OCI-LY1 (cell line): Measurements from ENCODE around the gene ARHGAP28.

Experiments
- EZH2 ChIP-seq: fragments of 200-600 bp; sonication (generic), shearing (Covaris generic); IDR thresholded peaks from 2 replicates; pipeline ENCODE4 v1.8.0; 2017; ENCODE audit warnings: borderline replicate concordance, mixed run types, mild to moderate bottlenecking, antibody characterized with exemption, low read length, moderate library complexity, mixed read lengths
- TF ChIP-seq, protein P1 (sequence below): fragments of 200-600 bp; sonication (generic), shearing (Covaris generic); IDR thresholded peaks from 2 replicates; pipeline ENCODE4 v1.5.1; 2017; ENCODE audit warnings: mild to moderate bottlenecking, antibody characterized with exemption, low read length, moderate library complexity, mixed read lengths

DNA sequence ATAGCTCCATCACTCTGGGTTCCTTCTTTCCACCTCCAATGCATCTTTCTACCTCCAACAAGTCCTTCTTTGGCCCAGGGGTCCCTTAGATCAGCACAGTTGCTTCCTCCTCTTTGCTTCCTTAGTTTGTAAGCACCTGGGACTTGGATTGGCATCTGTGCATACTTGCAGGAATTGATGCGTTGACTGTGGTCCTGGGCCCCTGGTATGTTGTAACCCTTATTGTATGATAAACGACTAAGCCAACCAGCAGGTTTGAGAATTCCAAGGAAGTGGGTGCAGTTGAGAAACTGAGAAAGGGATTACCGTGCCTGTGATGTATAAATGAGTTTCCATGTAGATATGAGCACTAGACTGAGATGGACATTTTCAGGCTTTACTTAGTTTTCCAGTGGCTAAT lies 55.9 kb downstream of the ARHGAP28 start:
- TF ChIP-seq, protein P1, sequence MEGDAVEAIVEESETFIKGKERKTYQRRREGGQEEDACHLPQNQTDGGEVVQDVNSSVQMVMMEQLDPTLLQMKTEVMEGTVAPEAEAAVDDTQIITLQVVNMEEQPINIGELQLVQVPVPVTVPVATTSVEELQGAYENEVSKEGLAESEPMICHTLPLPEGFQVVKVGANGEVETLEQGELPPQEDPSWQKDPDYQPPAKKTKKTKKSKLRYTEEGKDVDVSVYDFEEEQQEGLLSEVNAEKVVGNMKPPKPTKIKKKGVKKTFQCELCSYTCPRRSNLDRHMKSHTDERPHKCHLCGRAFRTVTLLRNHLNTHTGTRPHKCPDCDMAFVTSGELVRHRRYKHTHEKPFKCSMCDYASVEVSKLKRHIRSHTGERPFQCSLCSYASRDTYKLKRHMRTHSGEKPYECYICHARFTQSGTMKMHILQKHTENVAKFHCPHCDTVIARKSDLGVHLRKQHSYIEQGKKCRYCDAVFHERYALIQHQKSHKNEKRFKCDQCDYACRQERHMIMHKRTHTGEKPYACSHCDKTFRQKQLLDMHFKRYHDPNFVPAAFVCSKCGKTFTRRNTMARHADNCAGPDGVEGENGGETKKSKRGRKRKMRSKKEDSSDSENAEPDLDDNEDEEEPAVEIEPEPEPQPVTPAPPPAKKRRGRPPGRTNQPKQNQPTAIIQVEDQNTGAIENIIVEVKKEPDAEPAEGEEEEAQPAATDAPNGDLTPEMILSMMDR, result no peak
- TF ChIP-seq EZH2, result no peak
